Urothelium cell line (cell line): ENCODE measurements around the gene NLRX1.
A peak's percentile ranks its signal among the peaks of the same experiment; 100 is the strongest.
"Not testable (repeated sequence)": the region's sequence is repeated elsewhere in the genome, so short reads cannot be mapped to it uniquely, and the experiment has no call there.

Source experiments
- DNase-seq: peaks from one replicate; pipeline ENCODE4 v3.0.0; 2011; ENCODE audit warnings: low spot score, mixed read lengths
- FAIRE-seq: peaks from 2 replicates; lab custom pipeline; 2011; peaks lifted over from hg19 to GRCh38; lab: Jason Lieb, UNC

NLRX1 gene

GRCh38 chr11:119153049-119153818, 15.3 kb upstream of the NLRX1 start:
- DNase-seq: no peak
- no peak for FAIRE-seq

GRCh38 chr11:119154178-119154577, 14.3 kb upstream of the NLRX1 start:
- DNase-seq: no peak
- no peak for FAIRE-seq

- FAIRE-seq (no peak), DNase-seq (no peak)
Measured at GRCh38 chr11:119155733-119156492, 12.6 kb upstream of the NLRX1 start.

- FAIRE-seq (no peak), DNase-seq (no peak)
Measured at GRCh38 chr11:119156496-119156895, 12.0 kb upstream of the NLRX1 start.

- DNase-seq (no peak), FAIRE-seq (no peak)
Measured at GRCh38 chr11:119157063-119157462, 11.5 kb upstream of the NLRX1 start.

- FAIRE-seq (no peak), DNase-seq (no peak)
Measured at GRCh38 chr11:119158467-119158866, 10.1 kb upstream of the NLRX1 start.

- no peak for FAIRE-seq
- DNase-seq: no peak
Measured at GRCh38 chr11:119160151-119160550, 8.4 kb upstream of the NLRX1 start.

GRCh38 chr11:119161871-119162270, 6.7 kb upstream of the NLRX1 start:
- no peak for DNase-seq

GRCh38 chr11:119166368-119167076, 2.0 kb upstream of the NLRX1 start:
- FAIRE-seq (no peak), DNase-seq (peak; percentile 54)

More at GRCh38 chr11:119161871-119162270, 6.7 kb upstream of the NLRX1 start:
- no peak for FAIRE-seq

- FAIRE-seq, DNase-seq: not testable (repeated sequence)
Measured at GRCh38 chr11:119167077-119167458, 1.5 kb upstream of the NLRX1 start.

GRCh38 chr11:119167933-119168332, 592 bp upstream of the NLRX1 start:
- FAIRE-seq: no peak
- no peak for DNase-seq

- DNase-seq: peak; percentile 83
- no peak for FAIRE-seq
Measured at GRCh38 chr11:119169282-119169719, 776 bp downstream of the NLRX1 start.

GRCh38 chr11:119172513-119172912, 4.0 kb downstream of the NLRX1 start:
- FAIRE-seq (no peak), DNase-seq (no peak)

- FAIRE-seq (no peak), DNase-seq (no peak)
Measured at GRCh38 chr11:119173453-119173852, 4.9 kb downstream of the NLRX1 start.

GRCh38 chr11:119175493-119176077, 7.1 kb downstream of the NLRX1 start:
- DNase-seq (no peak), FAIRE-seq (no peak)

- no peak for FAIRE-seq
Measured at GRCh38 chr11:119178166-119178680, 9.7 kb downstream of the NLRX1 start.

GRCh38 chr11:119179342-119179741, 10.8 kb downstream of the NLRX1 start:
- DNase-seq: no peak
- no peak for FAIRE-seq

More at GRCh38 chr11:119178166-119178680, 9.7 kb downstream of the NLRX1 start:
- no peak for DNase-seq

GRCh38 chr11:119179983-119180382, 11.5 kb downstream of the NLRX1 start:
- FAIRE-seq: no peak

GRCh38 chr11:119180729-119181676, 12.5 kb downstream of the NLRX1 start:
- FAIRE-seq: no peak
- no peak for DNase-seq

More at GRCh38 chr11:119179983-119180382, 11.5 kb downstream of the NLRX1 start:
- DNase-seq: no peak
